NCI-H226 (cell line): ENCODE results near the gene VANGL2.
"Not testable (repeated sequence)": the region's sequence is repeated elsewhere in the genome, so short reads cannot be mapped to it uniquely, and the experiment has no call there.

Experiments used
- DNase-seq: peaks from one replicate; pipeline ENCODE4 v3.0.0-alpha.2; 2015

Gene VANGL2

DNA sequence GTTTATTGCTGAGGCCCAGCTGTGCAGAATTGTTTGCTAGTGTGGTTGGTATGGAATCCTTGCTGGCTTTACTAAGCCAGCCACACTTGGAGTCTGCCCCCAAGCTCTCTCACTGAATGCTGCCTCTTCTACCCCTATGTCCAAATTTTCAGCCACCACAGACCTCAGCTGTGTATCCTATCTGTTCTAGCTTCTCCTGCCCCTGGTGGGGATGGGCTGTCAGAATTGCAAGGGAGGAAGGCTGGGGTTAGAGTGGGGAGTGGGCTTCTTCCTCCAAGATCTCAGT, 29.1 kb upstream of the VANGL2 start:
- DNase-seq: no peak

DNA sequence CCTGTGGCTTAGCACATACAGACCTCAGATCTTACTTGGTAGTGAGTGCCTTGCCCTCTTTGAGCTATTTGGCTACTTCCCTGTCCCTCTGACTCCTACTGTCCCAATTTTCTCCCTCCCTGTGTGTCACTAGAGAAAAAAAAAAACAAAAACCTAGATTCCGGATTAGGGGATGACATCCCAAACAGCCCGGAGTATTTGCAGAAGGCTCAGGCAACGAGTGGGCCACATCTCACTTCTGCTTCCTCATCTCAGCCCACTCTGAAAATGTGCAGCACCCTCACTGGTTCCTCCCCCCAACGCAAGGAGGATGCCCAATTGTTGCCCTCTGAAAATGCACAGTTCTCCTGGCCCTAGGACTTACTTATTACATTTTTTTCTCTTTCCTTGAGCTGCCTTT, 28.6 kb upstream of the VANGL2 start:
- DNase-seq: no peak

DNA sequence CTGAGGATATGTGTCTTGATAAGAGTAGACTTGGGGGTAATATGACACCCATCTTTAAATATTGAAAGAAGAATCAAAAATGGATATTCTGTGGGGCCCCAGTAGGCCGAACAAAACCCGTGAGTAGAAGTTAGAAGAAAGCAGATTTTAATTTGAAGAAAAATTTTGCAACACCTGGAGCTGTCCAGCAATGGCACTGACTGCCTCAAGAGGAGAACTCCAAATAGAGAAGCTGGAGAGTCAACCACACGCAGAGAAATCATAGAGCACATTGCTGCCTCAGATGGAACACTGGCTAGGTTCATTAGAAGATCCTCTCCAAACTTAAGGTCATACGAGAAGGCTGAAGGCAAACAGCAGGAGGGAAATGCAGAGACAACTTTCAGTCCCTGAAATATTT, 26.7 kb upstream of the VANGL2 start:
- no peak for DNase-seq

DNA sequence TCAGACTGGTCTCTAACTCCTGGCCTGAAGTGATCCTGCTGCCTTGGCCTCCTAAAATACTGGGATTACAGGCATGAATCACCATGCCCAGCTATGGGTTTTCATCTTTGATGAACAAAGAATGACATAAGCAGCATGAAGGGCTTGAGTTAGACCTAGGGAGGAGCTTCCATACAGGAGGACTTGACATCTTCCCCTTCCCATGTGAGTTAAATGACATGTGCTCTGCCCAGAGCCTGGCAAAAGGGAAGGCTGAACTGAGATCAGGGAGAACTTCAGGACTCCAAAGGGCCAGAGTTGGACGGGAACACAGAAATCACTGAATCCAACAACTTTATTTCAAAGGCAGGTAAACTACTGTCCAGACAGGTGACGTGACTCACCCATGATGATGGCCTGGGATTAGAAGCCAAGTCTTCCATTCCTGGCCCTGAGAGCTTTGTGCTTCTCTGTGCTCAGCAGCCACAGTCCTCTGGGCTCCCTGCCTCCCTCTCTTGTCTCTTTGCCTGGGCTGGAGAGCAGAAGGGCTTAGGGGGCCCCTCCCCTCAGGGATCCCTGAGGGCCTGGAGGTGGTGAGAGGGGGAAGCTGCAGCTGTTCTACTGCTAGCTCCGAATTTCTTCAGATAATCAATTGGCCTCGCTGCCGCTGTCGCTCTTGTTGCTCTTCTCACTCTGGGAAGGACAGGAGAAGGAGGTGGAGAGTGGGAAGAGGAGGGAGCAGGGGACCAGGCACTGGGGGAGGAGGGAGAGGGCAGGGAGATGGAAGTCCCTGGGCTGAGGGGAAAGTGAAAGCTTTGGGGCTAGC, 25.9 kb upstream of the VANGL2 start:
- no peak for DNase-seq

DNA sequence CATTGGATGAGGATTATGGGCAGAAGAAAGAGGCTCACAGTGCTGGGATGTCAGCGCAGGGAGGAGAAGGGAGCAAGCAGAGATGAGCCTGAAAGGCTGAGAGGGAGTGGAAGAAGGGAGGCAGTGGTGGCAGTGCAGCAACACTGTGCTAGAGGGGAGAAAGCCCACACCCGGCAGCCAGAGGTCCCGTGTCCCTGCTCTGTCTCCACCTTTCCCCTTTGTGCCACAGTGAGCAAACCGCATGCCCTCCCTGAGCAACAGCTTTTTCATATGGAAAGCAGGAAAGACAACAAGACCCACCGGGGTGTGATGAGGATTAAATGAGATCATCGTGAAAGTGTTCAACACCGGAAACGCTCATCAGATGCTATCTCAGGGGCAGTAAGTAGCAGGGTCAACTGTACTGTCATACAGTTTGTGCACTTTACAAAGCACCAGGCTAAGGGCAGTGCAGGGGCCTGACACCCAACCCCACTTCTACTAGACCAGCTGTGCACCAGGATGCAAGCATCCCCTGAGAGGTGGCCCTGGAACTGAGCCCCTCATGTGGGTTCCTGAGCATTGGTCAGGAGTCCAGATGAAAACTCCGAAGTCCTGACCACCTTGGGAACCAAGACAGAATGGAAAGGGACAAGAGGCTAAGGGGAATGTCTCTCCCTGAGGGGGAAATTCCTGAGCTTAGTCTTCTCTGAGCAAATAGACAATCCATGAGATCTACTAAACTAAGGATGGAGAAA, 24.4 kb upstream of the VANGL2 start:
- DNase-seq: no peak

DNA sequence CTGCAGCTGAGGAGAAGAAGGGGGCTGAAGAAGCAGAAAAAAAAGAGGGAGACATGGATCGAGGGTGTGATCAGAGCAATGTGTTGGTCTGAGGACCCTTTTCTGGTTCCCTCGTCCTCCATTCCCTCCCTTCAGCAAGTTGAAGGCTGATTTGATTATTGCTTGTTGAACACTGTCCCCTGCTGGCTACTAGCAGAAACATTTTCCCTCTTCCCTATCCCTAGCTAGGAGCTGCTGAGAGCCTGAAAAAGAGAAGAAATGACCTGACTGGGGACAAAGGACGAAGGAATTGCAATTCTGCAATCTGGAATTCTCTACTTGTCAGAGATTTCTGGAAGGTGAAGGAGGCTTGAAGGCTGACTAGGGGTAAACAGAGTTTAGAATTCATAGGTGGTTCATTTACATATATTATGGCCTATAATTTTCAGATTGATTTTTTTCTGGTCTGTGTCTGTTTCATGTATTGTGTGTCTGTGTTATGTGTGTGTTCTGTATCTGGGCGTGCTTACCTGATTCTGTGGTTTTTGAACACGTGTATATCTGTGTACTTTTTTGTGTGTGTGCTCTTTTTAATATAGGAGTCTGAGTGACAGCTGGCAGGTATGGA, 23.7 kb upstream of the VANGL2 start:
- DNase-seq: no peak

DNA sequence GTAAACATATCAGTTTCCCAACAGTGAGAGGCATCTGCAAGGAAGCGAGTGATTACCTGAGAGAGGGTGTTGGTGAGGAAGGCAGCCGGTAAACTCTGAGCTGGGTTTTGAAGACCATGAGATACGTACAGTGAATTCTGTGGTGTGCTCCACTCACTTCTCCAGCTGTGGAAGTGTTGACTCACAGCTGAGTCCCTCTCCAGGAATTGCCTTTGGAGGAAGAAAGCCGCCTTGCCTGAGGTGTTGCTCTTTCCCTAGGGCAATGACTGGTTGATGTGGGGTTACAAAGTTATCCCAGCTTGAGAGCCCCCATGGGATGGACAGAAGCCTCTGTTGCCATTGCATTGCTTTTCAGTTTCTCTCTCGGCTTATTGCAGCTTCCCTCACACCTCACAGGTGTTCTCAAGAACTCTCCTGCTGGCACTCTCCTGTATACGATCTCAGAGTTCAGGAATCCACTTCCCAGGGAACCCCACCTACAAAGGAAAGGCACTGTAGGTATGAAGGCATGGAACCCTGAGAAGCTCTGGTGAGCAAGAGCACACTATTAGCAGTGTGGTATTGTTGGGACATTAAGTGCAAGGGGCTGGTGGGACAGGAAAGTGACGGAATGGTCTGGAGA, 22.7 kb upstream of the VANGL2 start:
- DNase-seq: peak; percentile 34

DNA sequence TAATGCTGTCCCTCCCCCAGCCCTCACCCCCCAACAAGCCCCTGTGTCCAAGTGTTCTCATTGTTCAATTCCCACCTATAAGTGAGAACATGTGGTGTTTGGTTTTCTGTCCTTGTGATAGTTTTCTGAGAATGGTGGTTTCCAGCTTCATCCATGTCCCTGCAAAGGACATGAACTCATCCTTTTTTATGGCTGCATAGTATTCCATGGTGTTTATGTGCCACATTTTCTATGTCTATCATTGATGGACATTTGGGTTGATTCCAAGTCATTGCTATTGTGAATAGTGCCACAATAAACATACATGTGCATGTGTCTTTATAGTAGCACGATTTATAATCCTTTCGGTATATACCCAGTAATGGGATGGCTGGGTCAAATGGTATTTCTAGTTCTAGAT, 15.6 kb upstream of the VANGL2 start:
- DNase-seq: not testable (repeated sequence)

DNA sequence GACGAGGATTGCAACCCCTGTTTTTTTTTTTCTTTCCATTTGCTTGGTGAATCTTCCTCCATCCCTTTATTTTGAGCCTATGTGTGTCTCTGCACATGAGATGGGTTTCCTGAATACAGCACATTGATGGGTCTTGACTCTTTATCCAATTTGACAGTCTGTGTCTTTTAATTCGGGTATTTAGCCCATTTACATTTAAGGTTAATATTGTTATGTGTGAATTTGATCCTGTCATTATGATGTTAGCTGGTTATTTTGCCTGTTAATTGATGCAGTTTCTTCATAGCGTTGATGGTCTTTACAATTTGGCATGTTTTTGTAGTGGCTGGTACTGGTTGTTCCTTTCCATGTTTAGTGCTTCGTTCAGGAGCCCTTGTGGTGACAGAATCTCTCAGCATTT, 12.0 kb upstream of the VANGL2 start:
- DNase-seq: not testable (repeated sequence)

DNA sequence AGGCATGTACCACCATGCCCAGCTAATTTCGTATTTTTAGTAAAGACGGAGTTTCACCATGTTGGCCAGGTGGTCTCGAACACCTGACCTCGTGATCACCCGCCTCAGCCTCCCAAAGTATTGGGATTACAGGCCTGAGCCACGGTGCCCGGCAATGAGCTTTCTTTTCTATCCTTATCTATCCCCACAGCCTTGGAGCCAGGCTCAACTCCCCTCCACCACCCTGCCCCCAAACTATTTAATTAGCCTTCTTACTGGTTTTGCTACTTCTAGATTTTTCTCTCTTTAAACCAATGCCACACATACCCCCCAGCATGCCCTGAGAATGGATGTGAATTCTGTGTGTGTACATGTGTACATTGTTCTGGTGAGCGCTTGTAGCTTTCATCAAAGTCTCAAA, 5.7 kb upstream of the VANGL2 start:
- DNase-seq: no peak

DNA sequence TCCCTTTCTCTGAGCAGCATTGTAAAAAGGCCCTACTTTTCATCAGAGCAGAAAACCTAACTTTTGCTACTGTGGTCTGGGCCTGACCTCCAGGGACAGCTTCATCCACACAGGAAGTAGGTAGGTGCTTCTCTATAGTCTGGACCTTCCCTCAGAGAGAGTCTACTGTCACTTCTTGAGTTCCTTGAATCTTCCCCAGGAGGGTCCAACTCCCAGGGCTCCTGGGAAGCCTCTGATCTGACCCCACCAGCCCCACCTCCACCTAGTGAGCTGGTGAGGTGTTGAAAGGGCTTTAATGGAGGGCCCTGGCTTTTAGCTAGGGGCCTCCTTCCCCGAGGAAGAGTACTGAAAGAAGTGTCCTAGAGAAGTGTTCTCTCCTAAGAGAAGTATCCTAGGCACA, 2.7 kb upstream of the VANGL2 start:
- DNase-seq: no peak

DNA sequence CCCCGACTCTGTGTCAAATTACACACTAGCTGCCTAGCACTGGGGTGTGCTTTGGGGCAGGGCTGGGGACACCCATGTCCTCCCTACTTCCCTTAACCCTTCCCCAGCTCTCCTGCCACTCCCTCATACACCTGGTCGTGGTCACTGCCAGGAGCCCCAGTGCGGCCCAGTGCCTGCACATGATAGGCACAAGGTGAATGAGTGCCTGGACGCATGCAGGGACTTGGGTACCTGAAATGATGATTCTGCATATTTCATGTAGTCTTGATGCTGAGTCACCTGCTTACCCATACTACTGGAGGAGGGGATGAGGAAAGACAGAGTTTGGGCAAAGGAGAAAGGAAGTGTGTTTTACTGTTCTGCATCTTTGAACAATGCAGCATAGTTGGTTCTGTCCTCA, 1.5 kb upstream of the VANGL2 start:
- DNase-seq: peak; percentile 15

DNA sequence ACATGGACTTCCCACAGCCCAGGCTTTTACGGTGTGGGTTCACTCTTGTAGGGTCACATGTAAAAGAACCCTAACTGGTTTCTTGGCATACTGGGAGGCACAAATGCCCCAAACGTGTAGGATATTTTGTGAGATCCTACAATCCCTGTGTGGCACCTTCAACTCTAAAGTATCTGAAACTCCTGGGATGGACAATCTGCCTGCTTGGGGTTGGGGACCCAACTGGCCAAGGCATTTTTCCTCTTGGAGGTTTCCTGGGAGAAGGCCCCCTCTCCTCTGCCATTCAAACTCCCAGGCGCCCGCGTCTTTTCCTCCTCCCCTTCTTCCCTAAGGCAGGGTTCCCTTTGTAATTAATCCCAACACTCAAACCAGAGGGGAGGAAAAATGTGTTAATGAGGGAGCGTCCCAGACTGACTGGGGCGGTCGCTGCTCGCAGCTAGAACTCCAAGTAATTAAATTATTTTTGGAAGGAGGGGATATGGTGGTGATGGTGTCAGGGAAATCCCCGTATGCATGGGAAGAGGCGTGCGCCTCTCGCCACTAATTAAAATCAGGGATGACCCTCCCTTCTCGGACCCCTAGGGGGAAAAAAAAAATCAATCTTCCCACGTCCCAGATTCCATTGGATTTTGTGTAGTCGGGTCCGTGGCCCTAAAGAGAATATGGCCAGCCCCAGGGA, 681 bp upstream of the VANGL2 start:
- no peak for DNase-seq

DNA sequence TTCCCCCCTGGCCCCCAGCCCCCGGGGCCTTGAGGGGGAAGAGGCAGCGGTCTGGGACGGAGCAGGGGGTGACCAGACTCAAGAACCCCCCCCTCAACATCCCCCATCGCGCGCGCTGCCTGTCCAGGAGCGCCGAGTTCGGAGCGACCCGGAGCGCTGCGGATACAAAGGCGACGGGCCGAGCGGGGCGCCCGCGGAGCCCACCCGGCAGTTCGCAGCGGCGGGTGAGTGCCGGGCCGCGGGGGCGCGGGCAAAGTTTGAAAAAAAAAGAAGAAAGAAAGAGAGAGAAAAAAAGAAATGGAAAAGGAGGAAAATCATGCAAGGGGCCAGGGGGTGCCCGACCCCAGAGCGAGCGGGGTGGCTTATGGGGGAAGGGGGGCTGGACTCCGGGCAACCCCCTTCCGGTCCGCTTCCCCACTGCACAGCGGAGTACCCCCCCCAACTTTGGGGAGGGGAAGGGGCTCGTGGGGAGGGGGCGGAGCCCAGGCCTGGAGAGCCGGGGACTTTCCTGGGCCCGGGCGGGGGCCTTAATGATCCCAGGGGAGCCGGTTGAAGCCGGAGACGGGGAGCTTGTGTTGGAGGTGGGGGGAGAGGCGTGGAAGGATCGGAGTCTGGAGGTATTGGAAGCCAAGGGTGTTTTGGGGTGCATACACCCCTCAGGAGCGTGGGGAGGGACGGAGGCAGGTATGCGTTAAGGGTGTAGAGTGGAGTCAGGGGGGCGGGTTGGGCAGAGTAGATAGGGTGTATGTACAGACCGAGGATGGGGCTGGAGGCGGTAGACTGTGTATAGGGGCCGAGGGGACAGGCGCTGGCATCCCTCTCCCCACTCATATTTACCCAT, 502 bp downstream of the VANGL2 start:
- no peak for DNase-seq

DNA sequence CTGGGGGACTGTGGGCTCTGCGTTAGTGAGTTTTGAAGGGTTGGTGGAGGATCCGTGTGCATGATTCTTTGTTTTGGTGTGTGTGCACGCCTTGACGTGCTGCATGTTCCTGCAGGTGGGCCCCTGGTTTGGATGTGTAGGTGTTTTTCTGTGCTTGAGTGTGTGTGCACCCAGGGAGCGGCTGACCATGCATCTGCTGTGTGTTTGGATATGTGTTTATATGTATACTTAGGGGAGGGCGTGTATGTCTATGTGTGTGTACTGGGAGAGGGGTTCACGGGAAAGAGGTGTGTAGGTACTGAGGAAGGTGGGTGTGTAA, 1.1 kb downstream of the VANGL2 start:
- no peak for DNase-seq

DNA sequence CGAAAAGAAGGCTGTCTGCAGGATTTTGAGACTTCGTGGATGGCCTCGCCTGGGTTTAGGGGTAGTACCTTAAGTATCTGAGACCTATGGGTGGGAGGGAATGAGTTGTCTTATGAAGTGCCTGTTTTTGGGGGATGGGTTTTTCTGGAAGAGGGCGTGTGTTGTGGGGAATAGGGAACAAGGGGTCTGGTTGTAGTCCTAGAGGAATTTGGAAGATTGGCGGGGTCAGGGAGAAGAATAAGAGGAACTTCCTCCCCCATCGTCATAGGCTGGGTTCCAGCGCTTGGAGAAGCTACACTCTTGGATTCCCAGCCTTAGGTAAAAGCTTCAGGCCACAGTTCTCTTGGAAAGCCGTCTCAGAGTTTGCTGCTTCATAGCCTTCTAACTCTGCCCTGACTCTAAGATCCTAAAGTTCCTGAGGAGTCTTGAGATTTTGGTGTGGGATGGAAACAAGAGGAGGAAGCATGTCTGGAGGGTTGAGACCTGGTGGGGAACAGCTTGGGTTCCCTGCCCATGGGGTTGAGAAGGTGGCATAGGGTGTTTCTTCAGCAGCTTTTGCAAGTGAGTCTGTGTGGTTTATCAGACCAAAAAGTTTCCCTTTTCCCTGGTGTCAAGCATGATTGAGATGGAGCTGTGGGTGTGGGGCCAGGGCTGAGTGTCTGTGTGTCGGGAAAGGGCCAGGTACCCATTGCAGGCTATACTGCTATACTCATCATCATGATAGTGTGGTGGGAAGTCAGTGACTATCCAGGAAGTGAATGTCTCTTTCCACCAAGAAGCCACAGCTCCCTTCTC, 1.8 kb downstream of the VANGL2 start:
- no peak for DNase-seq

DNA sequence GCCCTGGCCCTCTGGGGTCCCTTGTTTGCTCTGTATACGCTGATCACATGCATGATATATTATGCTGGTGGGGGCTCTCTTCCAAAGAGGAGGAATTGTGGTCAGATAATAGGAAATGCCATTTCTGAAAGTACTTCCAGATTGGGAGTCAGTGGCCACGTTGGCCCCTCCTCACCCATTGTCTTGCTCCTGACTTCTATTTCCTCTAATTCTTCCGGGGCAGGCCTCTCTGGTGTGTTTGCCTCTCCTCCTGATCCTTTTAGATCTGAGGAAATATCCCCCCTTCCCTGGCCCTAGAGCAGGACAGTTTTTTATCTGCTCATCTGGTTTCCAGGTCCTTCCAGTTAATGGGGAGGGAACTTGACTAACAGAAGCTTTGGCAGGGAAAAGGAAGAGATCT, 2.9 kb downstream of the VANGL2 start:
- no peak for DNase-seq

DNA sequence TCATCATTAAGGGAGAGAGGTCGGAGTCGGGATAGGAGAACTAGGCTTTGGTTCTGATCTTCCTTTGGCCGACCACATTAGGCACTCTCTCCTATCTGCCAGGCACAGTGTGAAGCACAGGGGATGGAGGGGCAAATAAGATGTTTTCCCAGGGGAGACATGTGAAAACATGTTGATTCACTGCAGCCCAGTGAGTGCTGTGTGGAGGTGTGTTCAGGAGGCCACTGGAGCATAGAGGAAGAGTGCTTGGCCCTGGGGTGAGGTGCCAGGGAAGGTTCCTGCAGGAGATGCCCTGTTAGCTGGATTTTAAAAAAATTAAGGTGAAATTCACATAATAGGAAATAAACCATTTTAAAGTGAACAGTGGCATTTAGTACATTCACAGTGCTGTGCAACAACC, 3.7 kb downstream of the VANGL2 start:
- DNase-seq: no peak

DNA sequence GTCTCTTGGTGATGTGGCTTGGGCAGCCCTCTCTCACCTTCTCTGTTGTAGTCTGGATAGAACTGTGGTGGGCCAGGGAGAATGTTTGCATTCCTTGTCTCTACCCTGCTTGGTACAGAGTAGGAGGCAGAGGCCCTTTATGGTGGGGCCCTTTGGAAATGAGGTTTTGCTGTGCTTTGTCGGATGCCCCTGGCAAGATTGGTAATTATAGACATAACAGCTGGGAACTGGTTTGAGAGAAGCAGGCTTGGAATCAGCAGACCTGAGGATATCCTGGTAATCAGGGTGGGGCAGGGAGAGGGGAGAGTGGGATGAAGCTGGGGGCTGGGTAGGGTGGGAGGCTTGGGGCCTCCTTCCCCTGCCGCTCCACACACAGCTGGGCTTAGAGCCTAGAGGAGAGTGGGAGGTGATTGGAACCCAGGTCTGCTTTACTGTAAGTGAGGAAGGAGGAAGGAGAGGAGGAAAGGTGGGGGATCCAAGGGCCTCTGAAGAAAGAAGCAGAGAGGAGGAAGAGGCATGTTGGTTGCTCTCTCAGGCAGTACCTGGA, 5.0 kb downstream of the VANGL2 start:
- DNase-seq: no peak

DNA sequence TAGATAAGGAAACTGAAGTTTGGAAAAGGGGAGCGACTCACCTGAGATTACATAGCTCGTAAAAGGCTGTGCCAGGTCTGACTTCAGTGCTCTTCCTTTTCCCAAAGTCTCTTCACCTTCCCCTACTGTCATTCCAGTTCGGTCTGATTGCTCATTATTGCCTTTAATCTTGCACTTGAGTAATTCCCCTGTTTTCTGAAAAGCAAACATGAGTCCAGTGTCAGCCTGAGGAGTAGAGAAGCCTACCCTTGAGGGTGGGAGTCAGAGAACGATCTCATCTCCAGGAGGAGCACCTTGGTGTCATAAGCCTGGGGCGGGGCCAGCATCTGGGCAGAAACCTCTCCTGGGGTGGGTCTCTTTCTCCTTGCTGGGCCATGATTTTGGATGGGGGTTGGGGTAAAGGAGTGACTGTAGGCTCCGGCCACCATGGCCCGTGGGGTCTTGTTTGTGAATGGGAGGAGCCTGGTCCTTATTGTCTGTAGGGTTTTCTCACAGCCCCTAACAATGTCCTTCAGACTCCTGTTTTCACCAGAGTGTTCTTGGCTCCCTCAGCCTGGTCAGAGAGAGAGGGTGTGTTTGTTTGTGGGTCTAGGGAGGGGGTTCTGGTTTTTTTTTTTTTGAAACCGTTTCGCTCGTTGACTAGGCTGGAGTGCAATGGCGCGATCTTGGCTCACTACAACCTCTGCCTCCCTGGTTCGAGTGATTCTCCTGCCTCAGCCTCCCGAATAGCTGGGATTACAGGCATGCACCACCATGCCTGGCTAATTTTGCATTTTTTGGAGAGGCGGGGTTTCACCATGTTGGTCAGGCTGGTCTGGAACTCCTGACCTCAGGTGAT, 6.0 kb downstream of the VANGL2 start:
- DNase-seq: no peak
